ENCODE data around the gene FLYWCH1. TPM values are rescaled to one million over a fixed set of nuclear protein-coding genes. Genes with fewer than 3 reads are reported as not detected.

Gene FLYWCH1
- total and polyA plus RNA-seq, 9 of the 15 experiments (the other 6 are each of a cell fraction or from before 2014, with no cell fraction given) = 0.18 to 33.6 (median 11.3) TPM

GRCh38 chr16:2927010-2927646, 15.4 kb downstream of the FLYWCH1 start (continued):
- TF ChIP-seq RNF219 (CRISPR knock-in tag; IDR thresholded peaks at IDR 0.05) (no peak), SMC3 (conservative IDR thresholded peaks at IDR 0.05; ENCODE audit: insufficient read depth, low read depth, low read length) (peak; percentile 81), STAG1 (CRISPR knock-in tag; IDR thresholded peaks at IDR 0.05; ENCODE audit: borderline replicate concordance) (peak; percentile 67; the same call in 1 of the 2 replicates), HMBOX1 (IDR thresholded peaks at IDR 0.05) (peak; percentile 71), ATF7 (IDR thresholded peaks at IDR 0.05) (peak; percentile 79), L3MBTL2 (IDR thresholded peaks at IDR 0.05) (peak; percentile 90), KHSRP (IDR thresholded peaks at IDR 0.05) (peak; percentile 47; the same call in 1 of the 2 replicates), EGR1 (conservative IDR thresholded peaks at IDR 0.05) (peak; percentile 36), CC2D1A (IDR thresholded peaks at IDR 0.05) (peak; percentile 43; the same call in 1 of the 2 replicates), ZNF445 (CRISPR knock-in tag; IDR thresholded peaks at IDR 0.05; ENCODE audit: low read depth) (0 out of 2 replicates have a peak, but pooled peaks have one; percentile 36), CTCFL (IDR thresholded peaks at IDR 0.05; ENCODE audit: borderline replicate concordance, insufficient read depth, low read depth, low read length, poor library complexity, severe bottlenecking) (peak; percentile 59), CBFA2T3 (IDR thresholded peaks at IDR 0.05) (no peak), CTBP1 (IDR thresholded peaks at IDR 0.05; ENCODE audit: borderline replicate concordance) (peak; percentile 71; the same call in 1 of the 2 replicates), SPI1 (IDR thresholded peaks at IDR 0.05; ENCODE audit: borderline replicate concordance, low read depth, low read length) (no peak), REST (IDR thresholded peaks at IDR 0.05; ENCODE audit: borderline replicate concordance) (peak; percentile 75), REST (CRISPR knock-in tag; IDR thresholded peaks at IDR 0.05; ENCODE audit: low read depth) (no peak)

Data from K562 (cell line).